ENCODE results near the gene GRM6.

Gene GRM6

GRCh38 chr5:178992291-178992895 lies 2.7 kb downstream of the GRM6 start:
- H3K27ac ChIP-seq (ENCODE audit: low read length): no peak overlapping the region
- H3K79me2 ChIP-seq (ENCODE audit: low read length): no peaks in the 10 kb centered on the region
- H3K27me3 ChIP-seq (ENCODE audit: low read depth, low read length): no peaks in the 10 kb centered on the region
- H3K4me3 ChIP-seq (ENCODE audit: low read length): no peak overlapping the region
- H2AFZ ChIP-seq (ENCODE audit: low read depth, low read length): no peak overlapping the region
- no peak overlapping the region for H3K9ac ChIP-seq (ENCODE audit: low read length)
- no peaks in the 10 kb centered on the region for H3K36me3 ChIP-seq (replicated peaks; ENCODE audit: low read depth, low read length)
- H3K9me3 ChIP-seq (ENCODE audit: insufficient read depth, low read length): no peaks in the 10 kb centered on the region; the same call in 1 of the 2 replicates
- TF ChIP-seq EZH2phosphoT487 (IDR thresholded peaks at IDR 0.05; ENCODE audit: low read depth): no peak
- TF ChIP-seq CTCF (IDR thresholded peaks at IDR 0.05; ENCODE audit: low read depth, low read length): no peak
- no peak overlapping the region for H3K4me2 ChIP-seq (ENCODE audit: low read length)
- no peaks in the 10 kb centered on the region for H3K4me1 ChIP-seq (ENCODE audit: low read length)
- H4K20me1 ChIP-seq (ENCODE audit: insufficient read depth, low read length): no peaks in the 10 kb centered on the region

- H3K27ac ChIP-seq (ENCODE audit: low read length): no peak overlapping the region
- no peak overlapping the region for H2AFZ ChIP-seq (ENCODE audit: low read depth, low read length)
- no peaks in the 10 kb centered on the region; the same call in 1 of the 2 replicates for H3K9me3 ChIP-seq (ENCODE audit: insufficient read depth, low read length)
- no peak overlapping the region for H3K4me3 ChIP-seq (ENCODE audit: low read length)
- no peak overlapping the region for H3K9ac ChIP-seq (ENCODE audit: low read length)
- no peak overlapping the region for H3K4me2 ChIP-seq (ENCODE audit: low read length)
- no peaks in the 10 kb centered on the region for H3K36me3 ChIP-seq (replicated peaks; ENCODE audit: low read depth, low read length)
- no peaks in the 10 kb centered on the region for H3K27me3 ChIP-seq (ENCODE audit: low read depth, low read length)
- no peaks in the 10 kb centered on the region for H3K79me2 ChIP-seq (ENCODE audit: low read length)
- H3K4me1 ChIP-seq (ENCODE audit: low read length): no peaks in the 10 kb centered on the region
- H4K20me1 ChIP-seq (ENCODE audit: insufficient read depth, low read length): no peaks in the 10 kb centered on the region
- TF ChIP-seq CTCF (IDR thresholded peaks at IDR 0.05; ENCODE audit: low read depth, low read length) (no peak), EZH2phosphoT487 (IDR thresholded peaks at IDR 0.05; ENCODE audit: low read depth) (no peak)
These were observed 3.7 kb downstream of the GRM6 start for GRCh38 chr5:178991190-178992145.

GRCh38 chr5:178990491-178990890 lies 4.6 kb downstream of the GRM6 start:
- Histone ChIP-seq H3K4me2 (ENCODE audit: low read length) (no peak overlapping the region), H3K9ac (ENCODE audit: low read length) (no peak overlapping the region), H3K4me3 (ENCODE audit: low read length) (no peak overlapping the region), H3K36me3 (replicated peaks; ENCODE audit: low read depth, low read length) (no peaks in the 10 kb centered on the region), H4K20me1 (ENCODE audit: insufficient read depth, low read length) (no peaks in the 10 kb centered on the region), H3K4me1 (ENCODE audit: low read length) (no peaks in the 10 kb centered on the region), H3K9me3 (ENCODE audit: insufficient read depth, low read length) (no peaks in the 10 kb centered on the region; the same call in 1 of the 2 replicates), H3K27ac (ENCODE audit: low read length) (no peak overlapping the region), H3K79me2 (ENCODE audit: low read length) (no peaks in the 10 kb centered on the region), H2AFZ (ENCODE audit: low read depth, low read length) (no peak overlapping the region), H3K27me3 (ENCODE audit: low read depth, low read length) (no peaks in the 10 kb centered on the region)
- no peak for TF ChIP-seq CTCF (IDR thresholded peaks at IDR 0.05; ENCODE audit: low read depth, low read length)
- TF ChIP-seq EZH2phosphoT487 (IDR thresholded peaks at IDR 0.05; ENCODE audit: low read depth): no peak

GRCh38 chr5:178989311-178989710 lies 5.8 kb downstream of the GRM6 start:
- no peak overlapping the region for H3K27ac ChIP-seq (ENCODE audit: low read length)
- no peak overlapping the region for H3K4me2 ChIP-seq (ENCODE audit: low read length)
- no peaks in the 10 kb centered on the region for H3K79me2 ChIP-seq (ENCODE audit: low read length)
- H3K27me3 ChIP-seq (ENCODE audit: low read depth, low read length): no peaks in the 10 kb centered on the region
- H4K20me1 ChIP-seq (ENCODE audit: insufficient read depth, low read length): no peaks in the 10 kb centered on the region
- H3K4me3 ChIP-seq (ENCODE audit: low read length): no peak overlapping the region
- H3K4me1 ChIP-seq (ENCODE audit: low read length): no peaks in the 10 kb centered on the region
- H3K36me3 ChIP-seq (replicated peaks; ENCODE audit: low read depth, low read length): no peaks in the 10 kb centered on the region
- no peak for TF ChIP-seq EZH2phosphoT487 (IDR thresholded peaks at IDR 0.05; ENCODE audit: low read depth)
- TF ChIP-seq CTCF (IDR thresholded peaks at IDR 0.05; ENCODE audit: low read depth, low read length): no peak
- H3K9ac ChIP-seq (ENCODE audit: low read length): no peak overlapping the region
- H2AFZ ChIP-seq (ENCODE audit: low read depth, low read length): no peak overlapping the region
- no peaks in the 10 kb centered on the region; the same call in 1 of the 2 replicates for H3K9me3 ChIP-seq (ENCODE audit: insufficient read depth, low read length)
